ENCODE results near the gene ZBTB21. TPM values are rescaled to one million over a fixed set of nuclear protein-coding genes. Genes with fewer than 3 reads are reported as not detected.
"Not testable (repeated sequence)": the region's sequence is repeated elsewhere in the genome, so short reads cannot be mapped to it uniquely, and the experiment has no call there.

Gene ZBTB21
- total RNA-seq, 1 donor from 2014 or later, result 21.2 TPM

- peak; percentile 81 for DNase-seq (ENCODE audit: low spot score)
- H3K27ac Mint-ChIP-seq (ENCODE audit: unreplicated experiment), result no peak within 1 kb of the TSS
- TF ChIP-seq CTCF (IDR thresholded peaks at IDR 0.05), result no peak
- no peaks in the 10 kb centered on the region for H3K36me3 Mint-ChIP-seq (ENCODE audit: low read depth)
- peaks cover 37% of the 10 kb centered on the region for H3K4me1 Mint-ChIP-seq (ENCODE audit: low read depth)
- H3K27me3 Mint-ChIP-seq (ENCODE audit: low read depth), result no peaks in the 10 kb centered on the region
- H3K4me3 Mint-ChIP-seq (ENCODE audit: unreplicated experiment), result peak within 1 kb of the TSS; percentile 71
- H3K9me3 Mint-ChIP-seq (ENCODE audit: low read depth), result no peaks in the 10 kb centered on the region
Observed at GRCh38 chr21:41953831-41954653, 56.1 kb downstream of the ZBTB21 start, which contains the start of gene C2CD2. TSS of gene C2CD2 (minus strand) at chr21:41954018. CDS start at chr21:41953648, 370 bp downstream.

GRCh38 chr21:41953249-41953830, 56.8 kb downstream of the ZBTB21 start:
- peak; percentile 88 for DNase-seq (ENCODE audit: low spot score)
- Mint-ChIP-seq H3K9me3 (ENCODE audit: low read depth) (no peaks in the 10 kb centered on the region), H3K36me3 (ENCODE audit: low read depth) (no peaks in the 10 kb centered on the region), H3K27ac (ENCODE audit: unreplicated experiment) (no peak overlapping the region), H3K4me1 (ENCODE audit: low read depth) (peaks cover 32% of the 10 kb centered on the region), H3K27me3 (ENCODE audit: low read depth) (no peaks in the 10 kb centered on the region), H3K4me3 (ENCODE audit: unreplicated experiment) (peak overlapping the region; percentile 71)
- TF ChIP-seq CTCF (IDR thresholded peaks at IDR 0.05), result peak; percentile 13

GRCh38 chr21:41952568-41953248, 57.5 kb downstream of the ZBTB21 start:
- Mint-ChIP-seq H3K9me3 (ENCODE audit: low read depth) (no peaks in the 10 kb centered on the region), H3K4me3 (ENCODE audit: unreplicated experiment) (peak overlapping the region; percentile 71), H3K36me3 (ENCODE audit: low read depth) (no peaks in the 10 kb centered on the region), H3K27me3 (ENCODE audit: low read depth) (no peaks in the 10 kb centered on the region), H3K4me1 (ENCODE audit: low read depth) (peaks cover 31% of the 10 kb centered on the region), H3K27ac (ENCODE audit: unreplicated experiment) (no peak overlapping the region)
- no peak for TF ChIP-seq CTCF (IDR thresholded peaks at IDR 0.05)
- DNase-seq (ENCODE audit: low spot score), result peak; percentile 59

GRCh38 chr21:41951876-41952567, 58.1 kb downstream of the ZBTB21 start:
- no peak overlapping the region for H3K27ac Mint-ChIP-seq (ENCODE audit: unreplicated experiment)
- no peaks in the 10 kb centered on the region for H3K27me3 Mint-ChIP-seq (ENCODE audit: low read depth)
- H3K4me1 Mint-ChIP-seq (ENCODE audit: low read depth), result peaks cover 25% of the 10 kb centered on the region
- no peaks in the 10 kb centered on the region for H3K9me3 Mint-ChIP-seq (ENCODE audit: low read depth)
- TF ChIP-seq CTCF (IDR thresholded peaks at IDR 0.05), result no peak
- H3K4me3 Mint-ChIP-seq (ENCODE audit: unreplicated experiment), result peak overlapping the region; percentile 71
- no peaks in the 10 kb centered on the region for H3K36me3 Mint-ChIP-seq (ENCODE audit: low read depth)
- peak; percentile 49 for DNase-seq (ENCODE audit: low spot score)

- peaks cover 18% of the 10 kb centered on the region for H3K4me1 Mint-ChIP-seq (ENCODE audit: low read depth)
- no peak overlapping the region for H3K27ac Mint-ChIP-seq (ENCODE audit: unreplicated experiment)
Observed at GRCh38 chr21:41950941-41951351, 59.2 kb downstream of the ZBTB21 start.

GRCh38 chr21:41949631-41950030, 60.5 kb downstream of the ZBTB21 start:
- H3K36me3 Mint-ChIP-seq (ENCODE audit: low read depth); H3K4me3 Mint-ChIP-seq (ENCODE audit: unreplicated experiment); H3K27me3 Mint-ChIP-seq (ENCODE audit: low read depth); H3K9me3 Mint-ChIP-seq (ENCODE audit: low read depth): not testable (repeated sequence)
- peaks cover 18% of the 10 kb centered on the region for H3K4me1 Mint-ChIP-seq (ENCODE audit: low read depth)
- H3K27ac Mint-ChIP-seq (ENCODE audit: unreplicated experiment), result peak overlapping the region; percentile 20
- peak; percentile 24 for DNase-seq (ENCODE audit: low spot score)

More at GRCh38 chr21:41950941-41951351, 59.2 kb downstream of the ZBTB21 start:
- Mint-ChIP-seq H3K27me3 (ENCODE audit: low read depth) (no peaks in the 10 kb centered on the region), H3K36me3 (ENCODE audit: low read depth) (no peaks in the 10 kb centered on the region), H3K4me3 (ENCODE audit: unreplicated experiment) (no peak overlapping the region), H3K9me3 (ENCODE audit: low read depth) (no peaks in the 10 kb centered on the region)
- TF ChIP-seq CTCF (IDR thresholded peaks at IDR 0.05), result no peak
- peak; percentile 52 for DNase-seq (ENCODE audit: low spot score)

All from chondrocyte (in vitro differentiated cells).